ENCODE data around the gene PCCA. TPM values are rescaled to one million over a fixed set of nuclear protein-coding genes. Genes with fewer than 3 reads are reported as not detected.

Gene PCCA
- total RNA-seq, 4 donors from 2014 or later, result 24.8 to 122 (median 53.0) TPM

DNA sequence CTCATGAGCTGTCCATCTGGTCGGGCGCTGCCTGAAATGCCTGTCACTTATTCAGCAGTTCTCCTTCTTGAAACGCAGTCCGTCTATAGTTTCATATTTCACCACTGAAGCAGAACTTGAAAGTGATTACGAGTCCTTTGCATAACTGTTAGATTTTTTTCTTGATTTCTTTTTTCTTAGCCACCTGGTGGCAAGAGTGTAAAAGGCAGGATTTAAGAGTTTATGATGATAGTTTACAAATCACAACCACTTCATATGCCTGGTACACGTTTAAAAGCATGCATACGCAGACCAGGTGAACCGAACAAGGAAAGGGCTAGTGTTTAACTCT, 453.9 kb downstream of the PCCA start:
- H3K9me3 ChIP-seq, result no peaks in the 10 kb centered on the region
- H3K4me3 ChIP-seq, result no peak overlapping the region
- intact Hi-C loops (cut with DNase I; ENCODE audit: low total_unique reads), result no loop called here
- no peak overlapping the region for H3K27ac ChIP-seq
- H3K4me1 ChIP-seq, result no peaks in the 10 kb centered on the region
- H3K36me3 ChIP-seq, result no peaks in the 10 kb centered on the region
- no peak for DNase-seq
- no peaks in the 10 kb centered on the region for H3K27me3 ChIP-seq
- no peak for TF ChIP-seq POLR2A (IDR thresholded peaks at IDR 0.05)
- TF ChIP-seq, protein P1, sequence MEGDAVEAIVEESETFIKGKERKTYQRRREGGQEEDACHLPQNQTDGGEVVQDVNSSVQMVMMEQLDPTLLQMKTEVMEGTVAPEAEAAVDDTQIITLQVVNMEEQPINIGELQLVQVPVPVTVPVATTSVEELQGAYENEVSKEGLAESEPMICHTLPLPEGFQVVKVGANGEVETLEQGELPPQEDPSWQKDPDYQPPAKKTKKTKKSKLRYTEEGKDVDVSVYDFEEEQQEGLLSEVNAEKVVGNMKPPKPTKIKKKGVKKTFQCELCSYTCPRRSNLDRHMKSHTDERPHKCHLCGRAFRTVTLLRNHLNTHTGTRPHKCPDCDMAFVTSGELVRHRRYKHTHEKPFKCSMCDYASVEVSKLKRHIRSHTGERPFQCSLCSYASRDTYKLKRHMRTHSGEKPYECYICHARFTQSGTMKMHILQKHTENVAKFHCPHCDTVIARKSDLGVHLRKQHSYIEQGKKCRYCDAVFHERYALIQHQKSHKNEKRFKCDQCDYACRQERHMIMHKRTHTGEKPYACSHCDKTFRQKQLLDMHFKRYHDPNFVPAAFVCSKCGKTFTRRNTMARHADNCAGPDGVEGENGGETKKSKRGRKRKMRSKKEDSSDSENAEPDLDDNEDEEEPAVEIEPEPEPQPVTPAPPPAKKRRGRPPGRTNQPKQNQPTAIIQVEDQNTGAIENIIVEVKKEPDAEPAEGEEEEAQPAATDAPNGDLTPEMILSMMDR (IDR thresholded peaks at IDR 0.05), result peak in 3 of 4 experiments; percentile 23 to 41 (median 32)

DNA sequence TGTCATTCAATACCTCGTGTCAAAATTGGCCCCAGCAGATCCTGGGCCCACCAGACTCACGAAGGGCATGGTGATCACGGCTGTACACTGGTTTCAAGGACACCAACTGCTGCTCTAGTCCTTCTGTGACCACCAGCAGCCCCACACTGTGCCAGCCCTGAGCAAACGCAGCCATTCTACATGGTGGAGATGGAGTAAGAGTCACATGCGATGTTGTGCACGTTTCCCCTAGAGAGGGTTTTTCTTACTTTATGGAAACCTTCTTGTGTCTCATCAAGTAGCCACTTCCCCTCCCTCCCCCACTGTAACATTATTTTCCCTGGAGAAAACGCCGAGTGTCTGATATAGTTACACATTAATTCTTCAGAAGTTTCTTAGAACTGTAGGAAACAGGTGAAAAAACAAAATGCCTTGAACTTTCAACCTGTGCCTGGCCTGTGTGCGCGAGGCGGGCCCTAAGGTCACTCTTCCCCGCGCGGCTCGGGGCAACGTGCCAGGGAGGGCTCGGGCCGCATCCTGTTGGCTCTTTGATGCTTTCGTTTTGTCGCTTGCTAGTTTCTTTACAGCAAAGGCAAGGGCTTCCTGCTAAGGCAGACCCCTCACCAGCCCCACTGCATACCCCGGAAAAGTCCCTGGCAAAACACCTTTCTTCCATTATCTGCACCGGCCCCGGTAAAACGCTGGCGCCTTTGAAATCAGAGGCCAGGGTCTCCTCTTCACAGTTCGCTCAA, 455.1 kb downstream of the PCCA start:
- no peak for DNase-seq
- TF ChIP-seq, protein P1 (IDR thresholded peaks at IDR 0.05), result no peak
- TF ChIP-seq POLR2A (IDR thresholded peaks at IDR 0.05), result no peak
- Histone ChIP-seq H3K9me3 (no peaks in the 10 kb centered on the region), H3K27me3 (no peaks in the 10 kb centered on the region), H3K27ac (peak overlapping the region in 1 of 2 donors; percentile 34), H3K36me3 (no peaks in the 10 kb centered on the region), H3K4me3 (no peak overlapping the region), H3K4me1 (no peaks in the 10 kb centered on the region)
- intact Hi-C loops (cut with DNase I; ENCODE audit: low total_unique reads), result no loop called here

DNA sequence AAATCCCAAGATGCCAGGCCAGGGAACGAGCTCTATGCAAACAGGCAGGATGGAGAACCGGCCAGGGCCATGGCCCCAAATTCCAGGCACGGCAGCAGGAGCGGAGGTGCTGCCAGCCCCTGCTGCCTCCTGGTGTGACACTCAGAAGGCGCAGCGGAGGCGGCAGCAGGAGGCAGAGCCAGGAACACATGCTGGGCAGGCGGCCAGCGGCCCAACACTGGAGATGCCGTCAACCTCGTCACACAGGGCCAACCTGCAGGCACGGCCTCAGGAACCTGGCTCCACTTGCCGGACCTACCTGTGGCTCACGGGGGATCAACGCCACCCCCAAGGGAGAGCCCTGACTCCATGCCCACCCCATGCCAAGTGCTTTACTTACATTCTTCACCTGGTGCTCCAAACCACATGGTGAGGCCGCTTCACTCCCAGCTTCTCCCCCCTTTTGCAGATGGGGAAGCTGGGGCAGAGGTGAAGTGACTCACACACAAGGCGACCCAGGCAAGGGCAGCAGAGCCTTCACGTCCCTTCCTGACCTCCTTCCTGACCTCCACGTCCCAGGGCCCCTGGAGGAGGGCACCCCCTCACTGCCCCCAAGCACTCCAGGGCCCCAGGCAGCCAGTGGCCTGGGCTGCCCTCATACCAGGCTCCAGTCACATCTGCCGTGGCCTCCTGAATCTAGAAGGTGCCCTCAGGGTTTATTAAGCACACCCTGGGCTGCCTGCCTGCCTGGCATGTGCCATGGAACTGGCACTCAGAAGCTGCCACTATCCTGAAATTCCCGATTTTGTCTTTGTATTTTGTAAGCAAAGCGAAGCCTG, 456.2 kb downstream of the PCCA start:
- no peak for DNase-seq
- Histone ChIP-seq H3K36me3 (no peaks in the 10 kb centered on the region), H3K27ac (peak overlapping the region in 1 of 2 donors; percentile 18), H3K9me3 (no peaks in the 10 kb centered on the region), H3K4me3 (no peak overlapping the region), H3K27me3 (no peaks in the 10 kb centered on the region), H3K4me1 (no peaks in the 10 kb centered on the region)
- TF ChIP-seq, protein P1 (IDR thresholded peaks at IDR 0.05), result no peak
- TF ChIP-seq POLR2A (IDR thresholded peaks at IDR 0.05), result no peak
- intact Hi-C loops (cut with DNase I; ENCODE audit: low total_unique reads), result no loop called here

DNA sequence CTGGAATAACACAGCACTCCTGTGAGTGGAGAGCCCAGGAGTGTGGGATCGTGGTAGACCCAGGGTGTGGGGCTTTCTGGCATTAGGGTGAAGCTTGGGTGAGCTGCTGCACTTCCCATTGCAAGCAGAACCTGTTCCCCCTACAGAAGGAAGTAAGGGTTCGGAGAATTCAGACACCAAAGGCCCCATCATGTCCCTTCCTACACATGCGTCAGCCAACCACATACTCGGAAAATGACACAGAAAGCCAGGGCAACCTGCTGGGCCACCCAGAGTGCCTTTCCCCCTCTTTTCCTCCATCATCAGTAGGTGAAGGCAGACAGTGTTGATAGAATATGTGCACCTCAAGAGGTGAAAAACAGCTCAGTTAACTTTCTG, 456.8 kb downstream of the PCCA start:
- H3K36me3 ChIP-seq, result no peaks in the 10 kb centered on the region
- TF ChIP-seq, protein P1 (IDR thresholded peaks at IDR 0.05), result no peak
- no peak for TF ChIP-seq POLR2A (IDR thresholded peaks at IDR 0.05)
- DNase-seq, result no peak
- no peak overlapping the region for H3K27ac ChIP-seq
- intact Hi-C loops (cut with DNase I; ENCODE audit: low total_unique reads), result no loop called here
- no peaks in the 10 kb centered on the region for H3K4me1 ChIP-seq
- H3K27me3 ChIP-seq, result no peaks in the 10 kb centered on the region
- no peaks in the 10 kb centered on the region for H3K9me3 ChIP-seq
- no peak overlapping the region for H3K4me3 ChIP-seq

DNA sequence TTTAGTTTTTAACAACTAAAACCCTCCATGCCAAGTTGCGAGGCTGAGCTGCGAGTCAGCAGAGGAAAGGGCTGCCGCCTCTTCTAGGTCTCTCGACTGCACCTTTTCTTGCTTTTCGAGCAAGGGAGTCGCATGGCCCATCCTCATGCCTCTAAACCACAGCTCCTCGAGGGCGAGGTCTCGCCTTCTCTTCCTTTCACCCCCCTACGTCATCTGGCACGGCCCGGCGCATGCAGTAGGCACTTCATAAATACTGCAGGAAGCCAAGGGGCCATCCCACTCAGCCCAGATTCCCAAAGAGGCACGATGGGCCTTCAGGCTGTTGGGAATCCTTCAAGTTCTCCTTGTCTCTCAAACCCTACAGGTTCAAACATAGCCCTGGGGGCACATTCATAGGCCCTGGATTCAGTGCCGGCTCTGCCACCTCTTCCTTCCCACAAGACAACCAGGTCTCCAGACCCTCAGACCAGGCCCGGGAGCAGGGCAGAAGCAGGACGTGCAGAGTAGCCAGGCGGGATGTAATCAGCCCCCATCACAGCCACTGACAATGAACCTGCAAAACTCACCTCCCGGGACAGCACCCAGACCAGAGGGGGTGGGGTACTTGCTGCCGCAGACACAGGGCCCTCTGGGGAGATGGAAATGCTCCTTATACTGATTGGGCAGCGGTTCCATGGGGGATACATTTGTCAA, 458.0 kb downstream of the PCCA start:
- Histone ChIP-seq H3K4me3 (no peak overlapping the region), H3K9me3 (no peaks in the 10 kb centered on the region), H3K27me3 (no peaks in the 10 kb centered on the region), H3K36me3 (no peaks in the 10 kb centered on the region), H3K27ac (no peak overlapping the region), H3K4me1 (no peaks in the 10 kb centered on the region)
- intact Hi-C loops (cut with DNase I; ENCODE audit: low total_unique reads), result no loop called here
- TF ChIP-seq, protein P1 (IDR thresholded peaks at IDR 0.05), result no peak
- no peak for TF ChIP-seq POLR2A (IDR thresholded peaks at IDR 0.05)
- DNase-seq, result no peak
